Neural cell (in vitro differentiated cells): ENCODE results near the gene SYDE2. TPM values are rescaled to one million over a fixed set of nuclear protein-coding genes. Genes with fewer than 3 reads are reported as not detected.

ENCODE experiments used
- H2AFZ ChIP-seq: fragments of 200-600, 300-800 bp; sonication (generic), shearing (Covaris generic); 2 replicates; pipeline ENCODE4 v1.6.0; 2014; ENCODE audit warnings: low read depth, mild to moderate bottlenecking, antibody characterized with exemption, low read length, moderate library complexity
- H3F3A ChIP-seq: fragments of 200-600 bp; shearing (Covaris generic); 2 replicates; pipeline ENCODE4 v1.6.1; 2016; ENCODE audit warnings: mild to moderate bottlenecking, moderate library complexity, mixed read lengths, antibody characterized with exemption, low read length; ENCODE audit not compliant: insufficient read depth, poor library complexity, severe bottlenecking
- H3K27ac ChIP-seq: fragments of 200-600, 300-800 bp; sonication (generic), shearing (Covaris generic); 2 replicates; pipeline ENCODE4 v1.5.1; 2014; ENCODE audit warnings: mild to moderate bottlenecking, low read length, moderate library complexity
- H3K27me3 ChIP-seq: fragments of 300-800, 200-600 bp; sonication (generic), shearing (Covaris generic); 2 replicates; pipeline ENCODE4 v1.6.0; 2014; ENCODE audit warnings: mild to moderate bottlenecking, low read depth, low read length, moderate library complexity; ENCODE audit not compliant: insufficient read depth
- H3K36me3 ChIP-seq: fragments of 300-800, 200-600 bp; sonication (generic), shearing (Covaris generic); 2 replicates; pipeline ENCODE4 v1.5.1; 2014; ENCODE audit warnings: mild to moderate bottlenecking, antibody characterized with exemption, low read length, moderate library complexity; ENCODE audit not compliant: insufficient read depth
- H3K4me2 ChIP-seq: fragments of 300-800, 200-600 bp; sonication (generic), shearing (Covaris generic); 2 replicates; pipeline ENCODE4 v1.6.0; 2014; ENCODE audit warnings: mild to moderate bottlenecking, low read length
- H3K4me3 ChIP-seq: fragments of 300-800, 200-600 bp; sonication (generic), shearing (Covaris generic); 2 replicates; pipeline ENCODE4 v1.5.1; 2014; ENCODE audit warnings: mild to moderate bottlenecking, low read length, moderate library complexity
- H3K79me2 ChIP-seq: fragments of 200-600 bp; shearing (Covaris generic); replicated peaks from 2 replicates; pipeline ENCODE4 v1.6.0; 2014; ENCODE audit warnings: mild to moderate bottlenecking, low read length, moderate library complexity; ENCODE audit not compliant: insufficient read depth
- H3K9ac ChIP-seq: fragments of 300-800, 200-600 bp; sonication (generic), shearing (Covaris generic); 2 replicates; pipeline ENCODE4 v1.6.1; 2016; ENCODE audit warnings: mild to moderate bottlenecking, low read length, mixed read lengths
- H3K9me2 ChIP-seq: fragments of 200-600 bp; shearing (Covaris generic); 2 replicates; pipeline ENCODE4 v1.6.1; 2016; ENCODE audit warnings: mild to moderate bottlenecking, low read length, mixed read lengths; ENCODE audit not compliant: insufficient read depth
- H3K9me3 ChIP-seq: fragments of 200-600, 300-800 bp; sonication (generic), shearing (Covaris generic); 2 replicates; pipeline ENCODE4 v1.6.1; 2016; ENCODE audit warnings: mild to moderate bottlenecking, mixed run types, low read length, moderate library complexity, mixed read lengths
- H4K20me1 ChIP-seq: fragments of 200-600 bp; shearing (Covaris generic); 2 replicates; pipeline ENCODE4 v1.6.1; 2016; ENCODE audit warnings: mild to moderate bottlenecking, mixed run types; ENCODE audit not compliant: insufficient read depth
- CTCF ChIP-seq: fragments of 450-650 bp; IDR thresholded peaks from 2 replicates; pipeline ENCODE4 v1.5.1; 2014; ENCODE audit warnings: antibody characterized with exemption, mild to moderate bottlenecking, moderate library complexity; ENCODE audit not compliant: poor library complexity, severe bottlenecking
- EP300 ChIP-seq: fragments of 450-650 bp; conservative IDR thresholded peaks from 2 replicates; pipeline ENCODE4 v1.6.1; 2014; ENCODE audit warnings: antibody characterized with exemption, mild to moderate bottlenecking, moderate library complexity; ENCODE audit not compliant: poor library complexity, severe bottlenecking
- EZH2 ChIP-seq: fragments of 200-600, 300-800 bp; shearing (Covaris generic), sonication (generic); IDR thresholded peaks from 2 replicates; pipeline ENCODE4 v1.6.1; 2014; ENCODE audit warnings: antibody characterized with exemption, low read length, borderline replicate concordance, mild to moderate bottlenecking; ENCODE audit not compliant: insufficient read depth, poor library complexity, severe bottlenecking
- MXI1 ChIP-seq: fragments of 450-650 bp; conservative IDR thresholded peaks from 2 replicates; pipeline ENCODE4 v1.6.1; 2014; ENCODE audit warnings: antibody characterized with exemption, mild to moderate bottlenecking; ENCODE audit not compliant: poor library complexity, severe bottlenecking
- POLR2AphosphoS5 ChIP-seq: IDR thresholded peaks from 2 replicates; pipeline ENCODE4 v1.6.1; 2012
- RAD21 ChIP-seq: fragments of 450-650 bp; conservative IDR thresholded peaks from 2 replicates; pipeline ENCODE4 v1.6.1; 2014; ENCODE audit warnings: antibody characterized with exemption, mild to moderate bottlenecking, moderate library complexity
- REST ChIP-seq: IDR thresholded peaks from 2 replicates; pipeline ENCODE4 v1.6.1; 2012; ENCODE audit warnings: borderline replicate concordance
- SMC3 ChIP-seq: fragments of 450-650 bp; conservative IDR thresholded peaks from 2 replicates; pipeline ENCODE4 v1.6.1; 2014; ENCODE audit warnings: antibody characterized with exemption, mild to moderate bottlenecking, moderate library complexity; ENCODE audit not compliant: poor library complexity
- TAF1 ChIP-seq: IDR thresholded peaks from 2 replicates; pipeline ENCODE4 v1.6.1; 2012; ENCODE audit warnings: low read depth
- polyA plus RNA-seq: library from polyadenylated mRNA; depleted of rRNA; stranded (reverse); fragments of >200 nt; gene quantifications from 2 replicates; pipeline ENCODE4 v1.2.3, GENCODE V29; 2014

The SYDE2 gene
- polyA plus RNA-seq, 1 donor from 2014 or later = 0.66 TPM

- TF ChIP-seq SMC3 = no peak
- no peak for TF ChIP-seq POLR2AphosphoS5
Measured at GRCh38 chr1:85240643-85241042, 39.8 kb upstream of the SYDE2 start (continued).

- no peaks in the 10 kb centered on the region for H3K36me3 ChIP-seq
- no peak overlapping the region for H2AFZ ChIP-seq
- H4K20me1 ChIP-seq = no peaks in the 10 kb centered on the region
- no peak overlapping the region for H3K9ac ChIP-seq
- H3K9me3 ChIP-seq = no peaks in the 10 kb centered on the region
- H3K9me2 ChIP-seq = no peaks in the 10 kb centered on the region
- no peak overlapping the region for H3K27ac ChIP-seq
- H3K4me3 ChIP-seq = no peak overlapping the region
- H3K79me2 ChIP-seq = no peaks in the 10 kb centered on the region
- H3F3A ChIP-seq = no peaks in the 10 kb centered on the region
- no peaks in the 10 kb centered on the region for H3K27me3 ChIP-seq
- TF ChIP-seq CTCF (no peak), MXI1 (no peak), TAF1 (no peak), EZH2 (no peak), SMC3 (no peak), EP300 (no peak), RAD21 (no peak), REST (no peak), POLR2AphosphoS5 (no peak)
- H3K4me2 ChIP-seq = no peak overlapping the region
Measured at GRCh38 chr1:85240174-85240601, 39.4 kb upstream of the SYDE2 start.

- Histone ChIP-seq H3K36me3 (no peaks in the 10 kb centered on the region), H3K79me2 (no peaks in the 10 kb centered on the region), H3K9me2 (no peaks in the 10 kb centered on the region), H3K27me3 (no peaks in the 10 kb centered on the region), H2AFZ (no peak overlapping the region), H3K9ac (no peak overlapping the region), H3K4me3 (no peak overlapping the region), H3K4me2 (no peak overlapping the region), H4K20me1 (no peaks in the 10 kb centered on the region), H3K27ac (no peak overlapping the region), H3K9me3 (no peaks in the 10 kb centered on the region), H3F3A (no peaks in the 10 kb centered on the region)
- no peak for TF ChIP-seq TAF1
Measured at GRCh38 chr1:85237613-85238012, 36.8 kb upstream of the SYDE2 start.
